ENCODE data around the gene DTNA. TPM values are rescaled to one million over a fixed set of nuclear protein-coding genes. Genes with fewer than 3 reads are reported as not detected.
"Not testable (repeated sequence)": the region's sequence is repeated elsewhere in the genome, so short reads cannot be mapped to it uniquely, and the experiment has no call there.

Gene DTNA
- total RNA-seq, 2 donors from 2014 or later = not detected

GRCh38 chr18:34704074-34704473 lies 6.0 kb upstream of the DTNA start:
- no peaks in the 10 kb centered on the region for H3K4me1 Mint-ChIP-seq
- peaks cover 5% of the 10 kb centered on the region for H3K27me3 Mint-ChIP-seq

GRCh38 chr18:34704823-34705222 lies 5.3 kb upstream of the DTNA start:
- Mint-ChIP-seq H3K27ac (no peak overlapping the region), H3K27me3 (peaks cover 8% of the 10 kb centered on the region), H3K4me3 (no peak overlapping the region), H3K4me1 (no peaks in the 10 kb centered on the region), H3K36me3 (ENCODE audit: low read depth) (no peaks in the 10 kb centered on the region)
- DNase-seq (no peak), ATAC-seq (no peak)
- H3K9me3 ChIP-seq (ENCODE audit: control insufficient read depth, low read length, poor library complexity, severe bottlenecking) = no peaks in the 10 kb centered on the region

More at GRCh38 chr18:34704074-34704473, 6.0 kb upstream of the DTNA start:
- Mint-ChIP-seq H3K36me3 (ENCODE audit: low read depth) (no peaks in the 10 kb centered on the region), H3K4me3 (no peak overlapping the region), H3K27ac (no peak overlapping the region)
- DNase-seq (no peak), ATAC-seq (no peak)
- no peaks in the 10 kb centered on the region for H3K9me3 ChIP-seq (ENCODE audit: control insufficient read depth, low read length, poor library complexity, severe bottlenecking)

GRCh38 chr18:34707670-34708069 lies 2.4 kb upstream of the DTNA start:
- no peaks in the 10 kb centered on the region for H3K9me3 ChIP-seq (ENCODE audit: control insufficient read depth, low read length, poor library complexity, severe bottlenecking)
- Mint-ChIP-seq H3K27me3 (peaks cover 13% of the 10 kb centered on the region), H3K4me1 (no peaks in the 10 kb centered on the region), H3K4me3 (no peak overlapping the region), H3K36me3 (ENCODE audit: low read depth) (no peaks in the 10 kb centered on the region), H3K27ac (no peak overlapping the region)
- DNase-seq (no peak), ATAC-seq (no peak)

- H3K9me3 ChIP-seq (ENCODE audit: control insufficient read depth, low read length, poor library complexity, severe bottlenecking) = no peaks in the 10 kb centered on the region
- Mint-ChIP-seq H3K4me3 (no peak overlapping the region), H3K27me3 (peaks cover 13% of the 10 kb centered on the region), H3K4me1 (no peaks in the 10 kb centered on the region), H3K36me3 (ENCODE audit: low read depth) (no peaks in the 10 kb centered on the region), H3K27ac (no peak overlapping the region)
- DNase-seq (no peak), ATAC-seq (no peak)
Measured at GRCh38 chr18:34709104-34709503, 994 bp upstream of the DTNA start.

- ATAC-seq (no peak), DNase-seq (no peak)
- no peak overlapping the region for H3K4me3 Mint-ChIP-seq
- H3K9me3 ChIP-seq (ENCODE audit: control insufficient read depth, low read length, poor library complexity, severe bottlenecking) = no peaks in the 10 kb centered on the region
- H3K27ac Mint-ChIP-seq = no peak overlapping the region
- H3K36me3 Mint-ChIP-seq (ENCODE audit: low read depth) = no peaks in the 10 kb centered on the region
- no peaks in the 10 kb centered on the region for H3K4me1 Mint-ChIP-seq
- peaks cover 13% of the 10 kb centered on the region for H3K27me3 Mint-ChIP-seq
Measured at GRCh38 chr18:34710458-34710914, 388 bp downstream of the DTNA start.

GRCh38 chr18:34710934-34711333 lies 836 bp downstream of the DTNA start:
- no peak overlapping the region for H3K27ac Mint-ChIP-seq
- no peak for ATAC-seq

GRCh38 chr18:34716111-34716510 lies 6.0 kb downstream of the DTNA start:
- not testable (repeated sequence) for DNase-seq; H3K9me3 ChIP-seq (ENCODE audit: control insufficient read depth, low read length, poor library complexity, severe bottlenecking); H3K27me3 Mint-ChIP-seq; ATAC-seq; H3K36me3 Mint-ChIP-seq (ENCODE audit: low read depth); H3K4me1 Mint-ChIP-seq; H3K27ac Mint-ChIP-seq; H3K4me3 Mint-ChIP-seq

More at GRCh38 chr18:34710934-34711333, 836 bp downstream of the DTNA start:
- Mint-ChIP-seq H3K4me3 (no peak overlapping the region), H3K27me3 (peaks cover 13% of the 10 kb centered on the region), H3K4me1 (no peaks in the 10 kb centered on the region), H3K36me3 (ENCODE audit: low read depth) (no peaks in the 10 kb centered on the region)
- no peak for DNase-seq
- H3K9me3 ChIP-seq (ENCODE audit: control insufficient read depth, low read length, poor library complexity, severe bottlenecking) = no peaks in the 10 kb centered on the region

GRCh38 chr18:34718610-34719009 lies 8.5 kb downstream of the DTNA start:
- no peaks in the 10 kb centered on the region for H3K36me3 Mint-ChIP-seq (ENCODE audit: low read depth)
- no peak for ATAC-seq
- H3K4me1 Mint-ChIP-seq = no peaks in the 10 kb centered on the region
- DNase-seq = no peak
- no peaks in the 10 kb centered on the region for H3K27me3 Mint-ChIP-seq
- H3K9me3 ChIP-seq (ENCODE audit: control insufficient read depth, low read length, poor library complexity, severe bottlenecking) = no peaks in the 10 kb centered on the region
- H3K4me3 Mint-ChIP-seq = no peak overlapping the region
- H3K27ac Mint-ChIP-seq = no peak overlapping the region

- no peaks in the 10 kb centered on the region for H3K27me3 Mint-ChIP-seq
- no peak overlapping the region for H3K27ac Mint-ChIP-seq
- H3K4me1 Mint-ChIP-seq = no peaks in the 10 kb centered on the region
- no peak for ATAC-seq
- H3K36me3 Mint-ChIP-seq (ENCODE audit: low read depth) = no peaks in the 10 kb centered on the region
- no peaks in the 10 kb centered on the region for H3K9me3 ChIP-seq (ENCODE audit: control insufficient read depth, low read length, poor library complexity, severe bottlenecking)
- H3K4me3 Mint-ChIP-seq = no peak overlapping the region
- DNase-seq = no peak
Measured at GRCh38 chr18:34720220-34720619, 10.1 kb downstream of the DTNA start.

- H3K27me3 Mint-ChIP-seq = no peaks in the 10 kb centered on the region
- no peak overlapping the region for H3K4me3 Mint-ChIP-seq
- no peak for ATAC-seq
- H3K36me3 Mint-ChIP-seq (ENCODE audit: low read depth) = no peaks in the 10 kb centered on the region
- DNase-seq = no peak
- no peaks in the 10 kb centered on the region for H3K9me3 ChIP-seq (ENCODE audit: control insufficient read depth, low read length, poor library complexity, severe bottlenecking)
- H3K4me1 Mint-ChIP-seq = no peaks in the 10 kb centered on the region
- no peak overlapping the region for H3K27ac Mint-ChIP-seq
Measured at GRCh38 chr18:34723143-34723542, 13.0 kb downstream of the DTNA start.

GRCh38 chr18:34725737-34726136 lies 15.6 kb downstream of the DTNA start:
- not testable (repeated sequence) for H3K4me1 Mint-ChIP-seq; H3K27ac Mint-ChIP-seq; H3K36me3 Mint-ChIP-seq (ENCODE audit: low read depth); H3K9me3 ChIP-seq (ENCODE audit: control insufficient read depth, low read length, poor library complexity, severe bottlenecking); H3K4me3 Mint-ChIP-seq; ATAC-seq; DNase-seq; H3K27me3 Mint-ChIP-seq

- no peaks in the 10 kb centered on the region for H3K27me3 Mint-ChIP-seq
- no peak overlapping the region for H3K4me3 Mint-ChIP-seq
- no peak overlapping the region for H3K27ac Mint-ChIP-seq
- ATAC-seq (no peak), DNase-seq (no peak)
- no peaks in the 10 kb centered on the region for H3K36me3 Mint-ChIP-seq (ENCODE audit: low read depth)
- no peaks in the 10 kb centered on the region for H3K4me1 Mint-ChIP-seq
- no peaks in the 10 kb centered on the region for H3K9me3 ChIP-seq (ENCODE audit: control insufficient read depth, low read length, poor library complexity, severe bottlenecking)
Measured at GRCh38 chr18:34726286-34727004, 16.3 kb downstream of the DTNA start.

- Mint-ChIP-seq H3K27ac (no peak overlapping the region), H3K27me3 (peaks cover 10% of the 10 kb centered on the region), H3K4me3 (no peak overlapping the region), H3K4me1 (no peaks in the 10 kb centered on the region), H3K36me3 (ENCODE audit: low read depth) (no peaks in the 10 kb centered on the region)
- DNase-seq (no peak), ATAC-seq (no peak)
- no peaks in the 10 kb centered on the region for H3K9me3 ChIP-seq (ENCODE audit: control insufficient read depth, low read length, poor library complexity, severe bottlenecking)
Measured at GRCh38 chr18:34729264-34729663, 19.2 kb downstream of the DTNA start.

- no peaks in the 10 kb centered on the region for H3K9me3 ChIP-seq (ENCODE audit: control insufficient read depth, low read length, poor library complexity, severe bottlenecking)
- Mint-ChIP-seq H3K36me3 (ENCODE audit: low read depth) (no peaks in the 10 kb centered on the region), H3K4me1 (no peaks in the 10 kb centered on the region), H3K27me3 (peaks cover 10% of the 10 kb centered on the region), H3K27ac (no peak overlapping the region), H3K4me3 (no peak overlapping the region)
- DNase-seq (no peak), ATAC-seq (no peak)
Measured at GRCh38 chr18:34729740-34730355, 19.8 kb downstream of the DTNA start.
